Subcutaneous adipose tissue (tissue), 4 donors: ENCODE data around the gene SMURF2. TPM values are rescaled to one million over a fixed set of nuclear protein-coding genes. Genes with fewer than 3 reads are reported as not detected.

Experiments
- CTCF ChIP-seq: fragments of 450-650 bp; IDR thresholded peaks from one replicate; pipeline ENCODE4 v1.5.1; 2016; ENCODE audit warnings: low read depth, mild to moderate bottlenecking, control low read depth, antibody characterized with exemption, moderate library complexity
- total RNA-seq, 4 donors: library from RNA; depleted of rRNA; stranded (reverse); fragments of >200 nt; gene quantifications; one replicate each; pipeline ENCODE4 v1.1.0, GENCODE V29; 2016

SMURF2 gene
- total RNA-seq, 4 donors from 2014 or later: 22.7 to 42.4 (median 27.6) TPM

- TF ChIP-seq CTCF: no peak
These were observed 44.9 kb downstream of the SMURF2 start for GRCh38 chr17:64617125-64617780.

GRCh38 chr17:64615028-64615677 is 47.0 kb downstream of the SMURF2 start:
- TF ChIP-seq CTCF: no peak

- no peak for TF ChIP-seq CTCF
These were observed 47.7 kb downstream of the SMURF2 start for GRCh38 chr17:64614266-64615027.

GRCh38 chr17:64611369-64611768 is 50.7 kb downstream of the SMURF2 start:
- TF ChIP-seq CTCF: no peak

GRCh38 chr17:64608571-64608981 is 53.5 kb downstream of the SMURF2 start:
- no peak for TF ChIP-seq CTCF

- TF ChIP-seq CTCF: no peak
These were observed 54.1 kb downstream of the SMURF2 start for GRCh38 chr17:64607862-64608565.
